Skeletal muscle satellite cell (primary cell): ENCODE results near the gene ARHGAP25.
A peak's percentile ranks its signal among the peaks of the same experiment; 100 is the strongest.

Experiments
- H3K27me3 ChIP-seq: 2 replicates; pipeline ENCODE4 v1.7.0; 2013; ENCODE audit warnings: low read length; ENCODE audit not compliant: control insufficient read depth, insufficient read depth
- H3K36me3 ChIP-seq: 2 replicates; pipeline ENCODE4 v1.7.0; 2013; ENCODE audit warnings: mild to moderate bottlenecking, control low read depth, low read length; ENCODE audit not compliant: insufficient read depth
- H3K4me1 ChIP-seq: 2 replicates; pipeline ENCODE4 v1.7.0; 2013; ENCODE audit warnings: low read length; ENCODE audit not compliant: control insufficient read depth, insufficient read depth
- H3K4me2 ChIP-seq: 2 replicates; pipeline ENCODE4 v1.7.0; 2013; ENCODE audit warnings: mild to moderate bottlenecking, low read length
- H3K4me3 ChIP-seq: 2 replicates; pipeline ENCODE4 v1.7.0; 2013; ENCODE audit warnings: low read length
- H3K9ac ChIP-seq: 2 replicates; pipeline ENCODE4 v1.7.0; 2013; ENCODE audit warnings: mild to moderate bottlenecking, low read depth, low read length, moderate library complexity
- H3K9me3 ChIP-seq: replicated peaks from 2 replicates; pipeline ENCODE4 v1.7.0; 2013; ENCODE audit warnings: mild to moderate bottlenecking, control low read depth, low read length

Gene ARHGAP25

GRCh38 chr2:68828887-68829708 is 94.5 kb downstream of the ARHGAP25 start:
- H3K4me2 ChIP-seq, result peak overlapping the region; percentile 63
- H3K4me1 ChIP-seq, result peaks cover 41% of the 10 kb centered on the region
- no peaks in the 10 kb centered on the region for H3K36me3 ChIP-seq
- no peaks in the 10 kb centered on the region for H3K27me3 ChIP-seq
- H3K9me3 ChIP-seq, result no peaks in the 10 kb centered on the region
- no peak overlapping the region for H3K4me3 ChIP-seq
- H3K9ac ChIP-seq, result peak overlapping the region; percentile 28

- H3K9me3 ChIP-seq, result no peaks in the 10 kb centered on the region
- peaks cover 36% of the 10 kb centered on the region for H3K4me1 ChIP-seq
- H3K27me3 ChIP-seq, result no peaks in the 10 kb centered on the region
- peak overlapping the region; percentile 6 for H3K9ac ChIP-seq
- peak overlapping the region; percentile 63 for H3K4me2 ChIP-seq
- H3K36me3 ChIP-seq, result no peaks in the 10 kb centered on the region
- H3K4me3 ChIP-seq, result no peak overlapping the region
These were observed 95.1 kb downstream of the ARHGAP25 start for GRCh38 chr2:68829749-68830148.

GRCh38 chr2:68831686-68832232 is 97.1 kb downstream of the ARHGAP25 start:
- no peak overlapping the region for H3K9ac ChIP-seq
- no peak overlapping the region for H3K4me3 ChIP-seq
- no peaks in the 10 kb centered on the region for H3K27me3 ChIP-seq
- no peaks in the 10 kb centered on the region for H3K36me3 ChIP-seq
- H3K4me2 ChIP-seq, result no peak overlapping the region
- peaks cover 31% of the 10 kb centered on the region for H3K4me1 ChIP-seq
- H3K9me3 ChIP-seq, result no peaks in the 10 kb centered on the region

DNA sequence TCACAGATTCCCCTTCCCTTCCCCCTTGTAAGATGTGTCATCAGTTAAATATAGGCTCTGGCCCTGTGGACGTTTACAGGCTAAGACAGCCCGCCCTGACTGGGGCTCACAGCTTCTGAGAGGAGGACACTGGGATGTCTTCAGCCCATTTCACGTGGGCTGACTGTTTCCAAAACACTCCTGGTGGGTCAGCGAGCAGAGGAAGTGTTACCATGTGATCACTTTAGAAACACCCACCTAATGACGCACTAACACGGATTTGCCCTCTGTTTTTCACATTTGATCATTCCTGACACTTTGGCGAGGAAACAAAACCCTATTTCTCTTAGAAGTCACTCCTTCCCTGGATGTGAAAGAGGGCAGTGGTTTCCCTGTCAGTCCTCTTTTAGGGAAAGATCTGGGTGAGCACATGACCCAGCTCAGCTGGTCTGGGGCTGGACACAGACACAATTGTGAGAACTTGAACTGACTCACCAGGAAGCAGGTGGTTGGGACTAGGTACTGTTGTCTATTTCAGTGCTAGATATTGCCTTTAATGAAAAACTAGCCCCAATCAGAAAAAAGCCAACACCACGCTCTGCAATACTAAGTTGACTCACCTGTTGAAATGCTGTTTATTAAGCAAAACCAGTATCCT is 97.7 kb downstream of the ARHGAP25 start:
- peaks cover 31% of the 10 kb centered on the region for H3K4me1 ChIP-seq
- no peaks in the 10 kb centered on the region for H3K27me3 ChIP-seq
- no peak overlapping the region for H3K4me2 ChIP-seq
- no peaks in the 10 kb centered on the region for H3K9me3 ChIP-seq
- H3K9ac ChIP-seq, result no peak overlapping the region
- no peaks in the 10 kb centered on the region for H3K36me3 ChIP-seq
- H3K4me3 ChIP-seq, result no peak overlapping the region

- H3K4me1 ChIP-seq, result peaks cover 27% of the 10 kb centered on the region
- H3K4me2 ChIP-seq, result no peak overlapping the region
- H3K9me3 ChIP-seq, result no peaks in the 10 kb centered on the region
- no peaks in the 10 kb centered on the region for H3K36me3 ChIP-seq
- H3K4me3 ChIP-seq, result no peak overlapping the region
- no peak overlapping the region for H3K9ac ChIP-seq
- H3K27me3 ChIP-seq, result no peaks in the 10 kb centered on the region
These were observed 98.6 kb downstream of the ARHGAP25 start for GRCh38 chr2:68833162-68833561.

GRCh38 chr2:68834737-68835376 is 100.2 kb downstream of the ARHGAP25 start:
- Histone ChIP-seq H3K4me1 (peaks cover 12% of the 10 kb centered on the region), H3K4me2 (no peak overlapping the region), H3K9ac (no peak overlapping the region), H3K27me3 (no peaks in the 10 kb centered on the region), H3K4me3 (no peak overlapping the region), H3K9me3 (no peaks in the 10 kb centered on the region), H3K36me3 (no peaks in the 10 kb centered on the region)

- no peaks in the 10 kb centered on the region for H3K27me3 ChIP-seq
- no peak overlapping the region for H3K4me3 ChIP-seq
- no peak overlapping the region for H3K9ac ChIP-seq
These were observed 101.0 kb downstream of the ARHGAP25 start for GRCh38 chr2:68835621-68836020.

DNA sequence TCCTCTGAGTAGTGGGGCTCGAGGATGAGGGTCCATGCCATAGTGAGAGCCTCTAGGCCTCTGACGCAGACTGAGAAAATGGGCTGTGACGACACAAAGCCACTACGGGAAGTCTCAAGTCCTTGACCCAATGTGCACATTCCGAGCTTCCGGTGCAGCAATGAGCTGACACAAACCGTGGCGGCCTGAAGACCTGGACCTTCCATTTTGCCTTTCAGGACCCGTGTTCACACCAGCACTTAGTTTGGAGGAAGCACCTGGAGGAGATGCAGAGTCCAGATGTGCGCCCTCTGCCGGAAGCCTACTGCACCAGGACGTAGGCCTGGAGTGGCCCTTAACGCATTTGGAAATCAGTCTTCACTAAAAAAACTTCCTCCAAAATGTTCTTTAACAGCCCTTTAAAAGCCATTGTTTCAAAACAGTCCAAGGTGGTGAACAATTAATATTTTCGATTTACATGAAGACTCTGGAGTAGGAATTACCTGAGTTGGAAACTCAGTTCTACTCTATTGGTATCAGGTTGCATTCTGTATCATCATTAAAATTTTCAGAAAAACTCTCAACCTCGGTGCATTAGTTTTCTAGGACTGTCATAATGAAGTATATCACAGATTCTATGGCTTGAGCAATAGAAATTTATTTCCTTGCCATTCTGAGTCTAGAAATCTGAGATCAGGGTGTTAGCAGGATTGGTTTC is 102.7 kb downstream of the ARHGAP25 start:
- peaks cover 6% of the 10 kb centered on the region for H3K4me1 ChIP-seq
- H3K36me3 ChIP-seq, result no peaks in the 10 kb centered on the region
- no peak overlapping the region for H3K9ac ChIP-seq

More at GRCh38 chr2:68835621-68836020, 101.0 kb downstream of the ARHGAP25 start:
- Histone ChIP-seq H3K4me2 (no peak overlapping the region), H3K9me3 (no peaks in the 10 kb centered on the region), H3K4me1 (peaks cover 12% of the 10 kb centered on the region), H3K36me3 (no peaks in the 10 kb centered on the region)

GRCh38 chr2:68837861-68838341 is 103.3 kb downstream of the ARHGAP25 start:
- Histone ChIP-seq H3K4me3 (no peak overlapping the region), H3K4me2 (no peak overlapping the region), H3K36me3 (no peaks in the 10 kb centered on the region), H3K27me3 (peaks cover 6% of the 10 kb centered on the region), H3K9me3 (no peaks in the 10 kb centered on the region), H3K4me1 (peaks cover under 1% of the 10 kb centered on the region), H3K9ac (no peak overlapping the region)

More for the DNA sequence above, 102.7 kb downstream of the ARHGAP25 start:
- Histone ChIP-seq H3K27me3 (peaks cover under 1% of the 10 kb centered on the region), H3K4me3 (no peak overlapping the region), H3K9me3 (no peaks in the 10 kb centered on the region), H3K4me2 (no peak overlapping the region)

DNA sequence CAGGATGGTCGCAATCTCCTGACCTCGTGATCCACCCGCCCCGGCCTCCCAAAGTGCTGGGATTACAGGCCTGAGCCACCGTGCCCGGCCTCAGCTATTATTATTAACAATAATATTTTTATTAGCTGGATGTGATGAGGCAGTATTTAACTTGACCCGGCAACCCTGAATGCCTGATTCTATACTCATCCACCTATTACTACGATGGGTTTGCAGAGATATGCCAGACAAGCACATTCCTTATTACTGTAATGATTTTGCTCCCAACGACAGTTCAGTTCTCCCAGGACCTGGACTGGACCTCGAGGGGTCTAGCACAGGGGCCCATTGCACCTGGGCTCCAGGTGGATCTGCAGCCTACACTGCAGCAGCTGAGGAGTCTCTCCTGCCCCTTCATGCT is 104.0 kb downstream of the ARHGAP25 start:
- H3K9ac ChIP-seq, result no peak overlapping the region
- no peaks in the 10 kb centered on the region for H3K36me3 ChIP-seq
- no peak overlapping the region for H3K4me2 ChIP-seq
- peaks cover 12% of the 10 kb centered on the region for H3K27me3 ChIP-seq
- no peaks in the 10 kb centered on the region for H3K9me3 ChIP-seq
- H3K4me1 ChIP-seq, result no peaks in the 10 kb centered on the region
- no peak overlapping the region for H3K4me3 ChIP-seq
